ENCODE data around the gene HINT2. TPM values are rescaled to one million over a fixed set of nuclear protein-coding genes. Genes with fewer than 3 reads are reported as not detected.

HINT2 gene
- total and polyA plus RNA-seq, 4 donors, result 19.9 to 112 (median 58.8) TPM

DNA sequence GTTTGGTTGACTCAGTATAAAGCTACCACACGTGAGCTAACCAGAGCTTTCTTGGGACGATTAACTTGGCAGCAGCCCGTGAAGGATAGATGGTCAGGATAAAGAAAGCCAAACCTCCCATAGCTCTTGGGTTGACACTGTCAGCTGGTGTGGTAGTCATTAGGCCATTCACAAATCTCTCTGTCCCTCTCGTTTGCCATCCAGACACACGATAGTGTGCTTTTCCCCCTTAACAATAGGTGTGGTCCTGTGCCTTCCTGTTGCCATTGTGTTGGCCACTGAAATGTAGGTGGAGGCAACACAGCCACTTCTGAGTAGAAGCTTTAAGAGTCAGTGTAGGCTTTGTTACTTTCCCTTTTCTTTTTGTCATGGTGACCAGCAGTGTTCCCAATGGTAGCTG, 43.6 kb upstream of the HINT2 start:
- Histone ChIP-seq H3K4me1 (ENCODE audit: control insufficient read depth in 5 of 5, insufficient read depth in 5 of 5, low read length in 5 of 5) (peaks cover 0 to 11% (median 0%) of the 10 kb centered on the region in 5 donors), H3K9ac (ENCODE audit: insufficient read depth in 1 of 2, low read length in 2 of 2) (no peak overlapping the region), H3K36me3 (ENCODE audit: control insufficient read depth in 4 of 4, insufficient read depth in 4 of 4, low read length in 4 of 4) (peaks cover 0 to 4% (median 0%) of the 10 kb centered on the region in 4 donors), H3K27ac (ENCODE audit: low read depth in 1 of 2, low read length in 1 of 2) (no peak overlapping the region), H3K4me3 (no peak overlapping the region), H3K27me3 (ENCODE audit: control insufficient read depth in 3 of 3, insufficient read depth in 3 of 3, low read length in 2 of 3) (no peaks in the 10 kb centered on the region), H3K9me3 (ENCODE audit: control insufficient read depth in 4 of 4, insufficient read depth in 3 of 4, low read length in 3 of 4) (no peaks in the 10 kb centered on the region)
- TF ChIP-seq, protein P1, sequence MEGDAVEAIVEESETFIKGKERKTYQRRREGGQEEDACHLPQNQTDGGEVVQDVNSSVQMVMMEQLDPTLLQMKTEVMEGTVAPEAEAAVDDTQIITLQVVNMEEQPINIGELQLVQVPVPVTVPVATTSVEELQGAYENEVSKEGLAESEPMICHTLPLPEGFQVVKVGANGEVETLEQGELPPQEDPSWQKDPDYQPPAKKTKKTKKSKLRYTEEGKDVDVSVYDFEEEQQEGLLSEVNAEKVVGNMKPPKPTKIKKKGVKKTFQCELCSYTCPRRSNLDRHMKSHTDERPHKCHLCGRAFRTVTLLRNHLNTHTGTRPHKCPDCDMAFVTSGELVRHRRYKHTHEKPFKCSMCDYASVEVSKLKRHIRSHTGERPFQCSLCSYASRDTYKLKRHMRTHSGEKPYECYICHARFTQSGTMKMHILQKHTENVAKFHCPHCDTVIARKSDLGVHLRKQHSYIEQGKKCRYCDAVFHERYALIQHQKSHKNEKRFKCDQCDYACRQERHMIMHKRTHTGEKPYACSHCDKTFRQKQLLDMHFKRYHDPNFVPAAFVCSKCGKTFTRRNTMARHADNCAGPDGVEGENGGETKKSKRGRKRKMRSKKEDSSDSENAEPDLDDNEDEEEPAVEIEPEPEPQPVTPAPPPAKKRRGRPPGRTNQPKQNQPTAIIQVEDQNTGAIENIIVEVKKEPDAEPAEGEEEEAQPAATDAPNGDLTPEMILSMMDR (IDR thresholded peaks at IDR 0.05; ENCODE audit: control extremely low read depth, extremely low read depth), result no peak
- DNase-seq (no peak), ATAC-seq (ENCODE audit: insufficient read depth, low FRiP score) (no peak)
- 69 to 82% methylated on average over 5 of the region's 5 CpGs for WGBS, 2 donors

DNA sequence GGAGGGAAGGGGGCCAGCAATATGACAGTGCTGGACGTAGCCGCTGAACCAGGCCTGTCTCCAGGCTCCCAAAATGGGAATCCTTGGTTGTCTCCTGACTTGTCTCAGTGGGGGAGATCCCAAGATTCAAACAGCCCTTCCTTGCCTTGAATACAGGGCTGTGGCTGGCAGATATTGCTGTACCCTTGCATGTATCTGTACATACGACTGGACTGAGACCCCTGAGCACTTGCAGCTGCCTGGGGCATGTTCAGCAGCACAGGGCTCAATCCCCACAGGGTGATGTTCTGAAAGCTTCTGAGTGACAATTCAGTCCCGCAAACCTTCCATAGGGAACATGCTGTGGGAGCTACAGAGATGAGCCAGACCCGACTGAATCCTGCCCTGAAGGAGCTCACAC, 42.0 kb upstream of the HINT2 start:
- DNase-seq (no peak), ATAC-seq (ENCODE audit: insufficient read depth, low FRiP score) (no peak)
- Histone ChIP-seq H3K36me3 (ENCODE audit: control insufficient read depth in 4 of 4, insufficient read depth in 4 of 4, low read length in 4 of 4) (peaks cover 0 to 12% (median 5%) of the 10 kb centered on the region in 4 donors), H3K4me3 (no peak overlapping the region), H3K9ac (ENCODE audit: insufficient read depth in 1 of 2, low read length in 2 of 2) (no peak overlapping the region), H3K4me1 (ENCODE audit: control insufficient read depth in 5 of 5, insufficient read depth in 5 of 5, low read length in 5 of 5) (peaks cover 0 to 11% (median 0%) of the 10 kb centered on the region in 5 donors), H3K27me3 (ENCODE audit: control insufficient read depth in 3 of 3, insufficient read depth in 3 of 3, low read length in 2 of 3) (no peaks in the 10 kb centered on the region), H3K9me3 (ENCODE audit: control insufficient read depth in 4 of 4, insufficient read depth in 3 of 4, low read length in 3 of 4) (no peaks in the 10 kb centered on the region), H3K27ac (ENCODE audit: low read depth in 1 of 2, low read length in 1 of 2) (no peak overlapping the region)
- TF ChIP-seq, protein P1 (IDR thresholded peaks at IDR 0.05; ENCODE audit: control extremely low read depth, extremely low read depth), result no peak
- 89 to 91% methylated on average over 5 of the region's 5 CpGs for WGBS, 2 donors

DNA sequence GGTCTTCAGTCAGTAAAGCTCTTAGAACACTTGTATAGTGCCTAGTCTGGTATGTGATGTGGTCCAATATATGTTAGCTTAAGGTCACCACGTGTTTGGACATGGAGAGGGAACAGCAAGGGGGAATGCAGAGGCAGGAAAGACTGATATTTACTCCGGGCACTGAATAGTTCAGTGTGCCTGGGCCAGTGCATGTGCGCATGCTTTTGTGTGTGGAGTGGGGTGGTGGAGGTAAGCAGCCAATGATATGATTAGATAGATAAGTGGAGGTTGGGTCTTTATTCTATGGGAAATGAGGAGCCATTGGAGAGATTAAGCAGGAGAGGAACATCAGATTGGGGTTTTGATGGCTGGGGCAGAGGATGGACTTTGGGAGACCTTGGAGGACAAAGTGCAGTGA, 41.4 kb upstream of the HINT2 start:
- H3K4me1 ChIP-seq (ENCODE audit: control insufficient read depth in 5 of 5, insufficient read depth in 5 of 5, low read length in 5 of 5), result peaks cover 0 to 11% (median 0%) of the 10 kb centered on the region in 5 donors
- ATAC-seq (ENCODE audit: insufficient read depth, low FRiP score) (no peak), DNase-seq (no peak)
- H3K9me3 ChIP-seq (ENCODE audit: control insufficient read depth in 4 of 4, insufficient read depth in 3 of 4, low read length in 3 of 4), result no peaks in the 10 kb centered on the region
- H3K36me3 ChIP-seq (ENCODE audit: control insufficient read depth in 4 of 4, insufficient read depth in 4 of 4, low read length in 4 of 4), result peaks cover 0 to 14% (median 6%) of the 10 kb centered on the region in 4 donors
- 79% methylated on average over 3 of the region's 3 CpGs for WGBS, 2 donors
- H3K9ac ChIP-seq (ENCODE audit: insufficient read depth in 1 of 2, low read length in 2 of 2), result no peak overlapping the region
- TF ChIP-seq, protein P1 (IDR thresholded peaks at IDR 0.05; ENCODE audit: control extremely low read depth, extremely low read depth), result no peak
- H3K4me3 ChIP-seq, result no peak overlapping the region
- no peaks in the 10 kb centered on the region for H3K27me3 ChIP-seq (ENCODE audit: control insufficient read depth in 3 of 3, insufficient read depth in 3 of 3, low read length in 2 of 3)
- H3K27ac ChIP-seq (ENCODE audit: low read depth in 1 of 2, low read length in 1 of 2), result no peak overlapping the region
